Naive B cell (primary cell): ENCODE measurements around the gene ATP10A. TPM values are rescaled to one million over a fixed set of nuclear protein-coding genes. Genes with fewer than 3 reads are reported as not detected.
"Not testable (repeated sequence)": the region's sequence is repeated elsewhere in the genome, so short reads cannot be mapped to it uniquely, and the experiment has no call there.

ENCODE experiments used
- ATAC-seq, 2 donors: fragments of 150-1000 bp; cut with Tn5 transposase; 2 replicates each; pipeline ENCODE4 v1.10.0; 2021; ENCODE audit warnings: low read depth in 2 of 2, mild to moderate bottlenecking in 2 of 2, moderate library complexity in 2 of 2
- DNase-seq: peaks from one replicate; pipeline ENCODE4 v3.0.0; 2022
- H3K27ac Mint-ChIP-seq, 6 donors: one replicate each; pipeline ENCODE4 v1.8.0; 2020 to 2022; ENCODE audit warnings: mild to moderate bottlenecking in 6 of 6, mixed read lengths in 6 of 6, moderate library complexity in 5 of 6, inconsistent platforms in 2 of 6
- H3K27me3 Mint-ChIP-seq, 3 donors: one replicate each; pipeline ENCODE4 v1.8.0; 2021 to 2022; ENCODE audit warnings: mixed read lengths in 3 of 3, mild to moderate bottlenecking in 1 of 3
- H3K36me3 Mint-ChIP-seq, 2 donors: one replicate each; pipeline ENCODE4 v1.8.0; 2020 to 2022; ENCODE audit warnings: mixed read lengths in 2 of 2, inconsistent platforms in 1 of 2, mild to moderate bottlenecking in 1 of 2
- H3K4me1 Mint-ChIP-seq, 3 donors: one replicate each; pipeline ENCODE4 v1.8.0; 2020 to 2022; ENCODE audit warnings: mixed read lengths in 3 of 3, inconsistent platforms in 1 of 3, mild to moderate bottlenecking in 1 of 3, moderate library complexity in 1 of 3
- H3K4me3 Mint-ChIP-seq, 8 donors: one replicate each; pipeline ENCODE4 v1.8.0; 2020 to 2022; ENCODE audit warnings: mild to moderate bottlenecking in 8 of 8, mixed read lengths in 8 of 8, moderate library complexity in 8 of 8, inconsistent platforms in 2 of 8
- H3K9me3 Mint-ChIP-seq, 7 donors: one replicate each; pipeline ENCODE4 v1.8.0; 2020 to 2022; ENCODE audit warnings: mixed read lengths in 7 of 7, mild to moderate bottlenecking in 5 of 7, inconsistent platforms in 2 of 7, moderate library complexity in 1 of 7
- polyA plus RNA-seq, 6 donors: library from polyadenylated mRNA; unstranded; fragments of 300-500 nt; fragmentation: Illumina TruSeq; gene quantifications; one replicate each; pipeline ENCODE4 v1.2.3, GENCODE V29; 2021; ENCODE audit warnings: low read depth in 6 of 6

Gene ATP10A
- polyA plus RNA-seq, 6 donors from 2014 or later = 0.14 to 0.15 TPM; not detected in 4

GRCh38 chr15:25860885-25861866, 2.0 kb downstream of the ATP10A start:
- Mint-ChIP-seq H3K9me3 (peaks cover 0 to under 1% (median 0%) of the 10 kb centered on the region in 7 donors), H3K4me1 (peaks cover 20 to 27% (median 23%) of the 10 kb centered on the region in 3 donors), H3K4me3 (peak overlapping the region; percentile 65 to 91 (median 80)), H3K27me3 (peaks cover 48 to 71% (median 55%) of the 10 kb centered on the region in 3 donors), H3K36me3 (no peaks in the 10 kb centered on the region), H3K27ac (peak overlapping the region in 1 of 6 donors; percentile 3)
- DNase-seq = no peak
- ATAC-seq = peak; percentile 40 to 46

- DNase-seq = no peak
- H3K36me3 Mint-ChIP-seq = no peaks in the 10 kb centered on the region
- peak overlapping the region in 5 of 8 donors; percentile 29 to 83 (median 65) for H3K4me3 Mint-ChIP-seq
- H3K9me3 Mint-ChIP-seq = no peaks in the 10 kb centered on the region
- peaks cover 44 to 62% (median 52%) of the 10 kb centered on the region in 3 donors for H3K27me3 Mint-ChIP-seq
- peaks cover 20 to 27% (median 23%) of the 10 kb centered on the region in 3 donors for H3K4me1 Mint-ChIP-seq
- ATAC-seq = no peak
- no peak overlapping the region for H3K27ac Mint-ChIP-seq
Observed at GRCh38 chr15:25859838-25860645, 3.1 kb downstream of the ATP10A start.

- Mint-ChIP-seq H3K36me3 (no peaks in the 10 kb centered on the region), H3K4me1 (peaks cover 20 to 24% (median 23%) of the 10 kb centered on the region in 3 donors), H3K27ac (no peak overlapping the region), H3K27me3 (peaks cover 38 to 53% (median 48%) of the 10 kb centered on the region in 3 donors), H3K9me3 (peaks cover 0 to 1% (median 0%) of the 10 kb centered on the region in 7 donors), H3K4me3 (no peak overlapping the region)
- no peak for ATAC-seq
- DNase-seq = no peak
Observed at GRCh38 chr15:25858952-25859760, 4.0 kb downstream of the ATP10A start.

GRCh38 chr15:25856059-25856458, 7.1 kb downstream of the ATP10A start:
- peaks cover 27 to 40% (median 37%) of the 10 kb centered on the region in 3 donors for H3K27me3 Mint-ChIP-seq
- DNase-seq, H3K9me3 Mint-ChIP-seq, H3K36me3 Mint-ChIP-seq, ATAC-seq, H3K4me3 Mint-ChIP-seq: not testable (repeated sequence)
- H3K27ac Mint-ChIP-seq = peak overlapping the region in 1 of 6 donors; percentile 72
- peaks cover 30 to 42% (median 34%) of the 10 kb centered on the region in 3 donors for H3K4me1 Mint-ChIP-seq

- Mint-ChIP-seq H3K9me3 (peaks cover 0 to 1% (median 0%) of the 10 kb centered on the region in 7 donors), H3K4me3 (peak overlapping the region; percentile 21 to 83 (median 64)), H3K36me3 (no peaks in the 10 kb centered on the region), H3K4me1 (peaks cover 41 to 58% (median 45%) of the 10 kb centered on the region in 3 donors), H3K27me3 (peaks cover 7 to 13% (median 10%) of the 10 kb centered on the region in 3 donors), H3K27ac (peak overlapping the region in 3 of 6 donors; percentile 3 to 85 (median 67))
- DNase-seq (no peak), ATAC-seq (no peak)
Observed at GRCh38 chr15:25852661-25853524, 10.2 kb downstream of the ATP10A start.

GRCh38 chr15:25852027-25852426, 11.1 kb downstream of the ATP10A start:
- no peak for ATAC-seq
- H3K4me3 Mint-ChIP-seq = peak overlapping the region in 6 of 8 donors; percentile 4 to 83 (median 67)

GRCh38 chr15:25850154-25851111, 12.7 kb downstream of the ATP10A start:
- Mint-ChIP-seq H3K27ac (peak overlapping the region in 4 of 6 donors; percentile 80 to 96 (median 90)), H3K4me1 (peaks cover 52 to 74% (median 56%) of the 10 kb centered on the region in 3 donors), H3K4me3 (peak overlapping the region; percentile 34 to 91 (median 88)), H3K36me3 (no peaks in the 10 kb centered on the region), H3K9me3 (peaks cover 0 to 1% (median 0%) of the 10 kb centered on the region in 7 donors), H3K27me3 (peaks cover 4 to 10% (median 6%) of the 10 kb centered on the region in 3 donors)
- DNase-seq = peak; percentile 71
- peak; percentile 87 to 89 for ATAC-seq

More at GRCh38 chr15:25852027-25852426, 11.1 kb downstream of the ATP10A start:
- Mint-ChIP-seq H3K36me3 (no peaks in the 10 kb centered on the region), H3K27me3 (peaks cover 6 to 10% (median 6%) of the 10 kb centered on the region in 3 donors), H3K9me3 (peaks cover 0 to 1% (median 0%) of the 10 kb centered on the region in 7 donors), H3K27ac (peak overlapping the region in 1 of 6 donors; percentile 67), H3K4me1 (peaks cover 45 to 60% (median 45%) of the 10 kb centered on the region in 3 donors)
- DNase-seq = no peak

GRCh38 chr15:25849157-25849921, 13.8 kb downstream of the ATP10A start:
- H3K9me3 Mint-ChIP-seq = peaks cover 0 to 1% (median 0%) of the 10 kb centered on the region in 7 donors
- ATAC-seq = no peak
- no peak for DNase-seq
- H3K4me1 Mint-ChIP-seq = peaks cover 52 to 74% (median 56%) of the 10 kb centered on the region in 3 donors
- H3K4me3 Mint-ChIP-seq = peak overlapping the region in 7 of 8 donors; percentile 34 to 91 (median 84)
- H3K36me3 Mint-ChIP-seq = no peaks in the 10 kb centered on the region
- peaks cover 0 to 15% (median 6%) of the 10 kb centered on the region in 3 donors for H3K27me3 Mint-ChIP-seq
- H3K27ac Mint-ChIP-seq = peak overlapping the region; percentile 36 to 80 (median 64)

- H3K4me1 Mint-ChIP-seq = peaks cover 52 to 69% (median 56%) of the 10 kb centered on the region in 3 donors
- no peak for ATAC-seq
- peak overlapping the region in 5 of 8 donors; percentile 27 to 79 (median 37) for H3K4me3 Mint-ChIP-seq
Observed at GRCh38 chr15:25848784-25849156, 14.4 kb downstream of the ATP10A start.

GRCh38 chr15:25848325-25848724, 14.8 kb downstream of the ATP10A start:
- H3K27ac Mint-ChIP-seq = no peak overlapping the region
- DNase-seq (no peak), ATAC-seq (no peak)
- H3K27me3 Mint-ChIP-seq = peaks cover 6 to 23% (median 6%) of the 10 kb centered on the region in 3 donors
- H3K9me3 Mint-ChIP-seq = no peaks in the 10 kb centered on the region
- H3K4me3 Mint-ChIP-seq = peak overlapping the region in 1 of 8 donors; percentile 22
- H3K4me1 Mint-ChIP-seq = peaks cover 50 to 64% (median 53%) of the 10 kb centered on the region in 3 donors
- H3K36me3 Mint-ChIP-seq = no peaks in the 10 kb centered on the region

More at GRCh38 chr15:25848784-25849156, 14.4 kb downstream of the ATP10A start:
- Mint-ChIP-seq H3K27me3 (peaks cover 3 to 18% (median 6%) of the 10 kb centered on the region in 3 donors), H3K36me3 (no peaks in the 10 kb centered on the region), H3K27ac (peak overlapping the region in 5 of 6 donors; percentile 1 to 80 (median 54)), H3K9me3 (no peaks in the 10 kb centered on the region)
- no peak for DNase-seq
